Nephron (organoid): ENCODE measurements around the gene AHCYL2.

Experiments
- H3K27ac Mint-ChIP-seq, 3 experiments: 2 replicates each; pipeline ENCODE4 v1.8.0; 2020; ENCODE audit warnings: mixed read lengths in 3 of 3, mild to moderate bottlenecking in 2 of 3, moderate library complexity in 1 of 3
- H3K27me3 Mint-ChIP-seq: 2 replicates; pipeline ENCODE4 v1.8.0; 2021; ENCODE audit warnings: low read depth, mild to moderate bottlenecking, moderate library complexity, mixed read lengths
- H3K36me3 Mint-ChIP-seq: 2 replicates; pipeline ENCODE4 v1.8.0; 2020; ENCODE audit warnings: low read depth, mixed read lengths
- H3K4me1 Mint-ChIP-seq: 2 replicates; pipeline ENCODE4 v1.8.0; 2020; ENCODE audit warnings: mixed read lengths
- H3K4me3 Mint-ChIP-seq, 3 experiments: 2 replicates each; pipeline ENCODE4 v1.8.0; 2020; ENCODE audit warnings: mild to moderate bottlenecking in 3 of 3, mixed read lengths in 3 of 3, moderate library complexity in 2 of 3
- H3K9me3 Mint-ChIP-seq: 2 replicates; pipeline ENCODE4 v1.8.0; 2020; ENCODE audit warnings: mixed read lengths
- CTCF ChIP-seq, 3 experiments: fragments of 200-600 bp; sonication (generic); IDR thresholded peaks; one replicate each; pipeline ENCODE4 v1.5.0; 2021; ENCODE audit warnings: antibody characterized with exemption in 3 of 3; ENCODE audit not compliant: unreplicated experiment in 3 of 3

AHCYL2 gene

GRCh38 chr7:129391546-129392171, 166.8 kb downstream of the AHCYL2 start:
- Mint-ChIP-seq H3K4me3 (no peak overlapping the region), H3K36me3 (peaks cover 15% of the 10 kb centered on the region), H3K4me1 (peaks cover 6% of the 10 kb centered on the region), H3K9me3 (no peaks in the 10 kb centered on the region), H3K27me3 (no peaks in the 10 kb centered on the region), H3K27ac (peak overlapping the region in 2 of 3 experiments; percentile 10 to 20)
- TF ChIP-seq CTCF (IDR thresholded peaks at IDR 0.05; ENCODE audit: unreplicated experiment in 3 of 3): no peak

- no peak overlapping the region for H3K27ac Mint-ChIP-seq
- no peaks in the 10 kb centered on the region for H3K9me3 Mint-ChIP-seq
- H3K36me3 Mint-ChIP-seq: peaks cover 15% of the 10 kb centered on the region
- H3K27me3 Mint-ChIP-seq: no peaks in the 10 kb centered on the region
- no peak overlapping the region for H3K4me3 Mint-ChIP-seq
- peaks cover 6% of the 10 kb centered on the region for H3K4me1 Mint-ChIP-seq
- no peak for TF ChIP-seq CTCF (IDR thresholded peaks at IDR 0.05; ENCODE audit: unreplicated experiment in 3 of 3)
These were observed 168.4 kb downstream of the AHCYL2 start for GRCh38 chr7:129393255-129393654.

GRCh38 chr7:129394101-129394500, 169.3 kb downstream of the AHCYL2 start:
- no peak overlapping the region for H3K27ac Mint-ChIP-seq
- no peak overlapping the region for H3K4me3 Mint-ChIP-seq
- no peaks in the 10 kb centered on the region for H3K9me3 Mint-ChIP-seq
- no peaks in the 10 kb centered on the region for H3K27me3 Mint-ChIP-seq
- TF ChIP-seq CTCF (IDR thresholded peaks at IDR 0.05; ENCODE audit: unreplicated experiment in 3 of 3): no peak
- peaks cover 6% of the 10 kb centered on the region for H3K4me1 Mint-ChIP-seq
- H3K36me3 Mint-ChIP-seq: peaks cover 15% of the 10 kb centered on the region

- Mint-ChIP-seq H3K9me3 (no peaks in the 10 kb centered on the region), H3K4me3 (no peak overlapping the region), H3K4me1 (peaks cover 6% of the 10 kb centered on the region), H3K27me3 (no peaks in the 10 kb centered on the region), H3K27ac (no peak overlapping the region), H3K36me3 (peaks cover 19% of the 10 kb centered on the region)
- TF ChIP-seq CTCF (IDR thresholded peaks at IDR 0.05; ENCODE audit: unreplicated experiment in 3 of 3): no peak
These were observed 170.4 kb downstream of the AHCYL2 start for GRCh38 chr7:129394982-129395914.

- H3K27me3 Mint-ChIP-seq: no peaks in the 10 kb centered on the region
- H3K36me3 Mint-ChIP-seq: peaks cover 37% of the 10 kb centered on the region
- no peak overlapping the region for H3K4me3 Mint-ChIP-seq
- peak overlapping the region in 2 of 3 experiments; percentile 23 to 28 for H3K27ac Mint-ChIP-seq
- no peak for TF ChIP-seq CTCF (IDR thresholded peaks at IDR 0.05; ENCODE audit: unreplicated experiment in 3 of 3)
- no peaks in the 10 kb centered on the region for H3K4me1 Mint-ChIP-seq
- no peaks in the 10 kb centered on the region for H3K9me3 Mint-ChIP-seq
These were observed 176.6 kb downstream of the AHCYL2 start for GRCh38 chr7:129401228-129401966.
